SK-N-SH (cell line): Measurements from ENCODE around the gene INSYN2B. TPM values are rescaled to one million over a fixed set of nuclear protein-coding genes. Genes with fewer than 3 reads are reported as not detected.

Experiments used
- CTCF ChIA-PET: fragments of 300-600, 350-600 bp; formaldehyde crosslinking; extraction: SDS; loops from one replicate; lab custom pipeline; 2021; lab: Yijun Ruan, JAX
- POLR2A ChIA-PET: fragments of 350-600 bp; sonication (Branson Sonifier 250); formaldehyde crosslinking; extraction: SDS; loops from one replicate; lab custom pipeline; 2020; ENCODE audit warnings: antibody characterized with exemption, inconsistent platforms; lab: Yijun Ruan, JAX
- DNase-seq: peaks from one replicate; pipeline ENCODE4 v3.0.0; 2012
- H2AFZ ChIP-seq: fragments of 200-600 bp; sonication (generic); 2 replicates; pipeline ENCODE4 v1.8.1; 2016; ENCODE audit warnings: antibody characterized with exemption, mild to moderate bottlenecking, low read depth
- H3F3A ChIP-seq: fragments of 200-600 bp; sonication (generic); replicated peaks from 2 replicates; pipeline ENCODE3; 2016; ENCODE audit warnings: antibody characterized with exemption, mild to moderate bottlenecking; ENCODE audit not compliant: insufficient read depth
- H3K27ac ChIP-seq, 2 experiments: fragments of 200-500 bp in 1 of 2; fragments of 200-600 bp in 1 of 2; sonication (Bioruptor generic) in 1 of 2; sonication (generic), shearing (Covaris generic) in 1 of 2; 2 replicates each; pipeline versions ENCODE4 v1.5.1 to v1.6.1; 2014 to 2016; ENCODE audit warnings: low read depth in 2 of 2, inconsistent platforms in 1 of 2, low read length in 1 of 2, mild to moderate bottlenecking in 1 of 2, mixed read lengths in 1 of 2
- H3K27me3 ChIP-seq: fragments of 200-600 bp; sonication (generic), shearing (Covaris generic); 2 replicates; pipeline ENCODE4 v1.6.1; 2016; ENCODE audit warnings: mixed run types; ENCODE audit not compliant: insufficient read depth
- H3K36me3 ChIP-seq, 2 experiments: fragments of 200-500 bp in 1 of 2; fragments of 200-600 bp in 1 of 2; sonication (Bioruptor generic) in 1 of 2; sonication (generic) in 1 of 2; replicated peaks in 1 of 2; 2 replicates each; pipeline versions ENCODE3 to v1.5.1; 2014 to 2016; ENCODE audit warnings: low read length in 1 of 2, mild to moderate bottlenecking in 1 of 2; ENCODE audit not compliant: insufficient read depth in 2 of 2, control insufficient read depth in 1 of 2
- H3K4me1 ChIP-seq, 2 experiments: fragments of 200-500 bp in 1 of 2; fragments of 200-600 bp in 1 of 2; sonication (Bioruptor generic) in 1 of 2; sonication (generic), shearing (Covaris generic) in 1 of 2; 2 replicates each; pipeline versions ENCODE4 v1.5.1 to v1.6.1; 2014 to 2016; ENCODE audit warnings: low read depth in 1 of 2, low read length in 1 of 2, mixed run types in 1 of 2; ENCODE audit not compliant: insufficient read depth in 2 of 2, control insufficient read depth in 1 of 2
- H3K4me2 ChIP-seq: fragments of 200-600 bp; sonication (generic), shearing (Covaris generic); 2 replicates; pipeline ENCODE4 v1.6.1; 2017; ENCODE audit warnings: mixed run types
- H3K4me3 ChIP-seq, 2 experiments: fragments of 200-500 bp in 1 of 2; fragments of 200-600 bp in 1 of 2; sonication (Bioruptor generic) in 1 of 2; sonication (generic), shearing (Covaris generic) in 1 of 2; 2 replicates each; pipeline versions ENCODE4 v1.5.1 to v1.8.1; 2014 to 2016; ENCODE audit warnings: low read depth in 2 of 2, inconsistent platforms in 1 of 2, low read length in 1 of 2, mild to moderate bottlenecking in 1 of 2, mixed read lengths in 1 of 2, moderate library complexity in 1 of 2
- H3K79me2 ChIP-seq: fragments of 200-600 bp; sonication (generic); 2 replicates; pipeline ENCODE4 v1.8.1; 2017; ENCODE audit warnings: mild to moderate bottlenecking; ENCODE audit not compliant: insufficient read depth
- H3K9ac ChIP-seq: fragments of 200-600 bp; sonication (generic); 2 replicates; pipeline ENCODE4 v1.6.1; 2017; ENCODE audit warnings: mixed run types
- H3K9me2 ChIP-seq: fragments of 200-600 bp; sonication (generic); 2 replicates; pipeline ENCODE4 v1.6.1; 2017; ENCODE audit warnings: mixed run types
- H3K9me3 ChIP-seq: fragments of 200-600 bp; sonication (generic); 2 replicates; pipeline ENCODE4 v1.6.1; 2017; ENCODE audit warnings: mixed run types, mild to moderate bottlenecking, moderate library complexity
- H4K20me1 ChIP-seq: fragments of 200-600 bp; sonication (generic); 2 replicates; pipeline ENCODE4 v1.6.1; 2017; ENCODE audit warnings: mild to moderate bottlenecking, mixed run types; ENCODE audit not compliant: insufficient read depth
- CHD2 ChIP-seq: fragments of 150-350 bp; IDR thresholded peaks from 2 replicates; pipeline ENCODE4 v1.6.1; 2018; ENCODE audit warnings: low read length; ENCODE audit not compliant: partially characterized antibody
- ELF1 ChIP-seq: IDR thresholded peaks from 2 replicates; pipeline ENCODE4 v1.4.0; 2012
- EZH2phosphoT487 ChIP-seq: fragments of 200-600 bp; sonication (generic); IDR thresholded peaks from 2 replicates; pipeline ENCODE4 v1.6.1; 2017; ENCODE audit warnings: low read depth, mixed run types, mild to moderate bottlenecking, antibody characterized with exemption, moderate library complexity, borderline replicate concordance
- FOSL2 ChIP-seq: IDR thresholded peaks from 2 replicates; pipeline ENCODE4 v1.4.0; 2012; ENCODE audit warnings: low read depth, mild to moderate bottlenecking, moderate library complexity, borderline replicate concordance
- FOXM1 ChIP-seq: IDR thresholded peaks from 2 replicates; pipeline ENCODE4 v1.4.0; 2012; ENCODE audit warnings: low read depth, mild to moderate bottlenecking
- JUND ChIP-seq: IDR thresholded peaks from 2 replicates; pipeline ENCODE4 v1.4.0; 2012
- MXI1 ChIP-seq: IDR thresholded peaks from 2 replicates; pipeline ENCODE4 v1.6.1; 2012; ENCODE audit warnings: mild to moderate bottlenecking, low read depth, low read length, improper control_type of control experiment
- NFIC ChIP-seq: IDR thresholded peaks from 2 replicates; pipeline ENCODE4 v1.4.0; 2012; ENCODE audit warnings: borderline replicate concordance
- NRF1 ChIP-seq: IDR thresholded peaks from 2 replicates; pipeline ENCODE4 v1.6.1; 2012; ENCODE audit warnings: low read depth, mild to moderate bottlenecking, low read length
- POLR2AphosphoS5 ChIP-seq: IDR thresholded peaks from 2 replicates; pipeline ENCODE4 v1.6.1; 2012; ENCODE audit warnings: low read depth, low read length
- RXRA ChIP-seq: IDR thresholded peaks from 2 replicates; pipeline ENCODE4 v1.4.0; 2012; ENCODE audit warnings: low read depth, mild to moderate bottlenecking, borderline replicate concordance
- SIN3A ChIP-seq: IDR thresholded peaks from 2 replicates; pipeline ENCODE4 v1.6.1; 2012; ENCODE audit warnings: low read depth, mild to moderate bottlenecking, low read length, moderate library complexity, borderline replicate concordance
- TCF12 ChIP-seq: IDR thresholded peaks from 2 replicates; pipeline ENCODE4 v1.4.0; 2012
- TEAD4 ChIP-seq: IDR thresholded peaks from 2 replicates; pipeline ENCODE4 v1.4.0; 2012; ENCODE audit warnings: mild to moderate bottlenecking, borderline replicate concordance; ENCODE audit not compliant: insufficient read depth
- WGBS: methylation state at CpG from one replicate; pipeline ENCODE4 v1.1.6; 2017; ENCODE audit warnings: low lambda C conversion rate; 5-methylcytosine and 5-hydroxymethylcytosine counted together
- polyA plus RNA-seq, 3 experiments: library from polyadenylated mRNA; depleted of rRNA; stranded (reverse); fragments of >200 nt; gene quantifications; 2 replicates each; pipeline ENCODE4 v1.2.3, GENCODE V29; 2012
- TF ChIP-seq, protein P1 (sequence below): IDR thresholded peaks from 2 replicates; pipeline ENCODE4 v1.4.0; 2012; ENCODE audit warnings: low read depth, borderline replicate concordance
- TF ChIP-seq, protein P2 (sequence below): fragments of 150-350 bp; IDR thresholded peaks from 2 replicates; pipeline ENCODE4 v1.6.1; 2016; ENCODE audit warnings: mild to moderate bottlenecking, low read depth, low read length
- TF ChIP-seq, protein P3 (sequence below): fragments of 200-600 bp; sonication (generic); IDR thresholded peaks from 2 replicates; pipeline ENCODE4 v1.6.1; 2017; ENCODE audit warnings: antibody characterized with exemption, mild to moderate bottlenecking, moderate library complexity
- TF ChIP-seq, protein P4 (sequence below): IDR thresholded peaks from 2 replicates; pipeline ENCODE4 v1.6.1; 2012; ENCODE audit warnings: mild to moderate bottlenecking, low read depth, low read length, moderate library complexity

The INSYN2B gene
- polyA plus RNA-seq, 1 of the 3 experiments (the other 2 are of a cell fraction): 9.2 TPM

DNA sequence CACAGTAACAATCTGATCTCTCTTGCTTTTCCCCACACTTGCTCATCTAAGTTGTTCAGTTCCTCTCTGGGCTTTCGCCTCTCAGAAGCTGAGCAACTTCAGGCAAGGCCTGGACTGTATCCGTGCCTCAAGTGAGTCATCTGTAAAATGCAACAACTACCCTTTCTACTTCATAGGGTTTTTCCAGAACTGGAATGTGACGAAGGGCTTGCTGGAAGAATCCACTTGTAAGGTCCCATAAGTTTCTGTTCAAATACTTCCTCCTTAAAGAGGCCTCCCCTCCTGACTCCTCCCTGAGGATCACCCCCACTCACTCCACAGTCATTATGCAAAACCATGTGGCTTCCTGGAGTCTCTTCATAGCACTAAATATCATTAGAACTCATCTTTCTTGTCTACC, 17.5 kb upstream of the INSYN2B start:
- Histone ChIP-seq H3K4me2 (no peak overlapping the region), H3K4me1 (no peaks in the 10 kb centered on the region; a peak in 1 of 4 replicates), H3K27ac (no peak overlapping the region), H3F3A (no peaks in the 10 kb centered on the region), H3K79me2 (no peaks in the 10 kb centered on the region), H3K9ac (no peak overlapping the region), H3K4me3 (no peak overlapping the region)
- no peak for DNase-seq
- TF ChIP-seq ELF1: no peak
- no peak for TF ChIP-seq MXI1
- TF ChIP-seq JUND: no peak
- no peak for TF ChIP-seq CHD2
- TF ChIP-seq, protein P1, sequence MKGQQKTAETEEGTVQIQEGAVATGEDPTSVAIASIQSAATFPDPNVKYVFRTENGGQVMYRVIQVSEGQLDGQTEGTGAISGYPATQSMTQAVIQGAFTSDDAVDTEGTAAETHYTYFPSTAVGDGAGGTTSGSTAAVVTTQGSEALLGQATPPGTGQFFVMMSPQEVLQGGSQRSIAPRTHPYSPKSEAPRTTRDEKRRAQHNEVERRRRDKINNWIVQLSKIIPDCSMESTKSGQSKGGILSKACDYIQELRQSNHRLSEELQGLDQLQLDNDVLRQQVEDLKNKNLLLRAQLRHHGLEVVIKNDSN: no peak
- TF ChIP-seq NFIC: no peak
- TF ChIP-seq, protein P2, sequence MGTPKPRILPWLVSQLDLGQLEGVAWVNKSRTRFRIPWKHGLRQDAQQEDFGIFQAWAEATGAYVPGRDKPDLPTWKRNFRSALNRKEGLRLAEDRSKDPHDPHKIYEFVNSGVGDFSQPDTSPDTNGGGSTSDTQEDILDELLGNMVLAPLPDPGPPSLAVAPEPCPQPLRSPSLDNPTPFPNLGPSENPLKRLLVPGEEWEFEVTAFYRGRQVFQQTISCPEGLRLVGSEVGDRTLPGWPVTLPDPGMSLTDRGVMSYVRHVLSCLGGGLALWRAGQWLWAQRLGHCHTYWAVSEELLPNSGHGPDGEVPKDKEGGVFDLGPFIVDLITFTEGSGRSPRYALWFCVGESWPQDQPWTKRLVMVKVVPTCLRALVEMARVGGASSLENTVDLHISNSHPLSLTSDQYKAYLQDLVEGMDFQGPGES: no peak
- TF ChIP-seq TEAD4: no peak
- TF ChIP-seq EZH2phosphoT487: no peak
- TF ChIP-seq SIN3A: no peak
- no peak for TF ChIP-seq POLR2AphosphoS5
- TF ChIP-seq NRF1: no peak
- TF ChIP-seq, all 33 proteins: peak for 0
- POLR2A ChIA-PET: no interaction called here
- Histone ChIP-seq H4K20me1 (no peaks in the 10 kb centered on the region), H3K9me2 (no peaks in the 10 kb centered on the region), H3K9me3 (no peaks in the 10 kb centered on the region), H3K36me3 (no peaks in the 10 kb centered on the region), H3K27me3 (no peaks in the 10 kb centered on the region), H2AFZ (no peak overlapping the region)
- WGBS: 81% methylated on average over 3 of the region's 3 CpGs
- CTCF ChIA-PET: interaction anchor here (2.7 kb wide), 1 partner anchor 18 kb away, joined by 23 read pairs; the partner anchor contains the start of gene INSYN2B

DNA sequence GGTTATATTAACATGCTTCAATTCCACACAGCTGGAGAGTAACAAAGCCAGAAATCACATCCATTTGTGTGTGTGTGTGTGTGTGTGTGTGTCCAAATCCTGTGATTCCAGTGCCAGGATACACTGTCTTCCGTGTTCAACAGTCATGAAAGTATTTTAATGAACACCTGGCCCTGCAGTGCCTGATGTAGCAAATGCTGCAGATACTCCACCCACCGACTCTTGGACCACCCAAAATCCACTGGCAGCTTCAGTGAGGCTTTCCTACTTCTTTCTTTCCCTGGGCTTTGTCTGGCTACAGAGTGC, 13.1 kb upstream of the INSYN2B start:
- Histone ChIP-seq H3F3A (peaks cover 9% of the 10 kb centered on the region), H3K27ac (no peak overlapping the region), H3K79me2 (no peaks in the 10 kb centered on the region), H3K9me3 (no peaks in the 10 kb centered on the region), H3K4me2 (no peak overlapping the region), H3K4me3 (no peak overlapping the region), H3K36me3 (no peaks in the 10 kb centered on the region), H3K9me2 (no peaks in the 10 kb centered on the region), H3K9ac (no peak overlapping the region), H4K20me1 (no peaks in the 10 kb centered on the region), H3K4me1 (no peaks in the 10 kb centered on the region), H2AFZ (no peak overlapping the region), H3K27me3 (no peaks in the 10 kb centered on the region)
- POLR2A ChIA-PET: no interaction called here
- 65% methylated on average over 2 of the region's 2 CpGs for WGBS
- TF ChIP-seq, protein P2: no peak
- TF ChIP-seq, protein P3, sequence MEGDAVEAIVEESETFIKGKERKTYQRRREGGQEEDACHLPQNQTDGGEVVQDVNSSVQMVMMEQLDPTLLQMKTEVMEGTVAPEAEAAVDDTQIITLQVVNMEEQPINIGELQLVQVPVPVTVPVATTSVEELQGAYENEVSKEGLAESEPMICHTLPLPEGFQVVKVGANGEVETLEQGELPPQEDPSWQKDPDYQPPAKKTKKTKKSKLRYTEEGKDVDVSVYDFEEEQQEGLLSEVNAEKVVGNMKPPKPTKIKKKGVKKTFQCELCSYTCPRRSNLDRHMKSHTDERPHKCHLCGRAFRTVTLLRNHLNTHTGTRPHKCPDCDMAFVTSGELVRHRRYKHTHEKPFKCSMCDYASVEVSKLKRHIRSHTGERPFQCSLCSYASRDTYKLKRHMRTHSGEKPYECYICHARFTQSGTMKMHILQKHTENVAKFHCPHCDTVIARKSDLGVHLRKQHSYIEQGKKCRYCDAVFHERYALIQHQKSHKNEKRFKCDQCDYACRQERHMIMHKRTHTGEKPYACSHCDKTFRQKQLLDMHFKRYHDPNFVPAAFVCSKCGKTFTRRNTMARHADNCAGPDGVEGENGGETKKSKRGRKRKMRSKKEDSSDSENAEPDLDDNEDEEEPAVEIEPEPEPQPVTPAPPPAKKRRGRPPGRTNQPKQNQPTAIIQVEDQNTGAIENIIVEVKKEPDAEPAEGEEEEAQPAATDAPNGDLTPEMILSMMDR: no peak
- TF ChIP-seq, protein P4, sequence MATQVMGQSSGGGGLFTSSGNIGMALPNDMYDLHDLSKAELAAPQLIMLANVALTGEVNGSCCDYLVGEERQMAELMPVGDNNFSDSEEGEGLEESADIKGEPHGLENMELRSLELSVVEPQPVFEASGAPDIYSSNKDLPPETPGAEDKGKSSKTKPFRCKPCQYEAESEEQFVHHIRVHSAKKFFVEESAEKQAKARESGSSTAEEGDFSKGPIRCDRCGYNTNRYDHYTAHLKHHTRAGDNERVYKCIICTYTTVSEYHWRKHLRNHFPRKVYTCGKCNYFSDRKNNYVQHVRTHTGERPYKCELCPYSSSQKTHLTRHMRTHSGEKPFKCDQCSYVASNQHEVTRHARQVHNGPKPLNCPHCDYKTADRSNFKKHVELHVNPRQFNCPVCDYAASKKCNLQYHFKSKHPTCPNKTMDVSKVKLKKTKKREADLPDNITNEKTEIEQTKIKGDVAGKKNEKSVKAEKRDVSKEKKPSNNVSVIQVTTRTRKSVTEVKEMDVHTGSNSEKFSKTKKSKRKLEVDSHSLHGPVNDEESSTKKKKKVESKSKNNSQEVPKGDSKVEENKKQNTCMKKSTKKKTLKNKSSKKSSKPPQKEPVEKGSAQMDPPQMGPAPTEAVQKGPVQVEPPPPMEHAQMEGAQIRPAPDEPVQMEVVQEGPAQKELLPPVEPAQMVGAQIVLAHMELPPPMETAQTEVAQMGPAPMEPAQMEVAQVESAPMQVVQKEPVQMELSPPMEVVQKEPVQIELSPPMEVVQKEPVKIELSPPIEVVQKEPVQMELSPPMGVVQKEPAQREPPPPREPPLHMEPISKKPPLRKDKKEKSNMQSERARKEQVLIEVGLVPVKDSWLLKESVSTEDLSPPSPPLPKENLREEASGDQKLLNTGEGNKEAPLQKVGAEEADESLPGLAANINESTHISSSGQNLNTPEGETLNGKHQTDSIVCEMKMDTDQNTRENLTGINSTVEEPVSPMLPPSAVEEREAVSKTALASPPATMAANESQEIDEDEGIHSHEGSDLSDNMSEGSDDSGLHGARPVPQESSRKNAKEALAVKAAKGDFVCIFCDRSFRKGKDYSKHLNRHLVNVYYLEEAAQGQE: no peak
- TF ChIP-seq FOSL2 (no peak), FOXM1 (no peak), RXRA (no peak), TCF12 (no peak)
- DNase-seq: no peak
- CTCF ChIA-PET: interaction anchor here (1.0 to 1.7 kb wide), 2 partner anchors 13 kb away, joined by 5 to 8 read pairs; partner anchors contain the start of gene INSYN2B
